GM19452 (cell line): ENCODE data around the gene SEMA4A.
"Not testable (repeated sequence)": the region's sequence is repeated elsewhere in the genome, so short reads cannot be mapped to it uniquely, and the experiment has no call there.

ENCODE experiments used
- ATAC-seq: cut with Tn5 transposase; IDR thresholded peaks from one replicate; pipeline ENCODE4 v1.9.1; 2021; ENCODE audit not compliant: unreplicated experiment

The SEMA4A gene

DNA sequence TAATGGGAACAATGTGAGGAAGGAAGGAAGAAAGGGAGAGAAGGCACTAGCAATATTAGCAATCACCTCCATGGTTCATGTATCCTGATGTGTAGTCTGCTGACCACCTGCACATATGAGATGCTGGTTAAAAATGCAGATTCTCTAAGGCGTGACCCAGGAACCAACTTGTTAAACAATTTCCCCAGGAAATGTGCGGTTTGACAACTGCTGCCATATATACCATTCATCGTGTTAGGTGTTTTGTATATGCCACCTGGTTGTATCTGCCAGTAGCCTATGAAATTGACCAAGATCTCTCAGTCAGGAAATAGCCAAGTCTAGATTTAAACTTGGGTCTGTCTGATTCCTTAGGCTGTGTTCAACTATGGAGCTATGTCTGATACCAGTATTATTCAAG, 4.1 kb downstream of the SEMA4A start:
- no peak for ATAC-seq

GRCh38 chr1:156157966-156158365, 4.6 kb downstream of the SEMA4A start:
- ATAC-seq, result no peak

DNA sequence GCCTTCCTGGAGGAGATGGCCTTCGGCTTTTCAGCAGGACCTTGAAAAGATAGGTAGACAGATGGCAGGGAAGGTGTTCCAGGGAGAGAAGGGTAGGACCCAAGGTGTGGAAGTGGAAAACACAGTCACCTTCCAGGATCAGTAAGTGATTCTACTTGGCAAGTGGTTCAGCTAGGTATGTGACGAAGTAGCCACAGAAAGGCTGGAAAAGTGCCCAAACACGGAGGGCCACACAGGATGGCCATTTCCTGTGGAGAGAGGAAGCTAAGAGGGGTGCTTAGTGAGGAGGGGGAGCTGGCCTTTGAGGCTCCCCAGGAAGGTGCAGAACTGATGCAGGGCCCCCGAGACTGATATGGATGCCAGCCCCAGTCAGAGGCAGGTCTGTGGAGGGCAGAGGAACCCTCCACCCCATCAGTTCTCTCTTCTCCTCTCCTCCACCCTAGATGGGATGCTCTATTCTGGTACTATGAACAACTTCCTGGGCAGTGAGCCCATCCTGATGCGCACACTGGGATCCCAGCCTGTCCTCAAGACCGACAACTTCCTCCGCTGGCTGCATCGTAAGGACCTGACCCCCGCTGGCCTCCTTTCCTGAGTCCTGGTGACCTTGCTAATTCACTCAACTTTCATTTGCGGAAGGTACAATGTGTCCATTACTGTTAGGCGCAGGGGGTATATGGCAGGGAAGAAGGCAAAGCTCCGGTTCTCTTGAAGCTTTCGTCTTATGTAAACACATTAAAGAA, 6.8 kb downstream of the SEMA4A start:
- no peak for ATAC-seq

- no peak for ATAC-seq
Measured at GRCh38 chr1:156160743-156161171, 7.4 kb downstream of the SEMA4A start.

GRCh38 chr1:156162430-156163037, 9.1 kb downstream of the SEMA4A start:
- no peak for ATAC-seq

GRCh38 chr1:156163712-156164111, 10.3 kb downstream of the SEMA4A start:
- ATAC-seq, result no peak

DNA sequence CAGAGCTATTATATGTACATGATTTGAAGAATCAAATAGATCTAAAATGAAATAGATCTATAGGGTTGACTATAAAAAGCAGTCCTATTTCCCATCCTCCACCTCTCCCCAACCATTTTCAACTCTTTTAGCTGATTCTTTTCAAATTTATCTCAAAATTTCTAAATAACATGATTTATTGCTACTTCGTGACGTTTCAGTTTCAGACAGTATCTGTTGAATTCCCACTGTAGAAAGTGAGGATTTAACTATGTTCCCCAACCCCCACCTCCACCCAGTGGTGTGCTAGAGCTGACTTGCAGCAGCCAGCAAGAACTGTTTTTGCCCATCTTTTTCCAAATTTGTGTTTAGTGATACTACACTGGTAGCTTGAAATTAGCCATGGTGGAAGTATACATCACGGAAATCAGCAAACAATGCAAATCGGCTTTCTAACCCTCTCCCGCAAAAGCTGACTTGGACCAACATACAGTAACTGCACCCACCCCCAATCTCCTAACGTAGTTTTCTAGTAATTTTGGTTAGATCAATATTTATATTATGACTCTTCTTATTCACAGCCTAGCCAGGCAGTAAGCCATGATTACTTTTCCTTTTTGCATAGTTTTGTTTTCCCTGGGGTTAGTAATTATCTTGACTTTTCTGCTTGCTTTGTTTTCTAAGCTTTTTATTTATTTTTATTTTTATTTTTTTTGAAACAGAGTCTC, 10.9 kb downstream of the SEMA4A start:
- ATAC-seq, result no peak

DNA sequence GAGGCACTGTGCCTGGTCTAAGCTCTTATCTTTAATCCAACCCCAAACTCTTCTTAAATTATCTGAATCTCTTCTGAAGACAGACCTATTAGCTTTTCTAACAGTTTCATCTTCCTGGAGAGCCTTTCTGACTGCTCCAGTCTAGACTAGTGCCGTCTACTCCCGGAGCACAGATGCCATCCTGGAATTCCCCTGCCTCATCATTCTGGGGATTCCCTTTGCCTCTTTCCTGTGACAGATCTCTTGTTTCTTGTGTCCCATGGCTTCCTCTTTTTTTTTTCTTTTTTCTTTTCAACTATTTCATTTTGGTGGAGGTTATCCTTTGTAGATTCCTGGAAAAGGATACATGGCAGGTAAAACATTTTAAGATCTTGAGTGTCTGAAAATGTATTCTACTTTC, 11.7 kb downstream of the SEMA4A start:
- no peak for ATAC-seq

GRCh38 chr1:156167536-156167935, 14.2 kb downstream of the SEMA4A start:
- ATAC-seq, result no peak

- ATAC-seq, result no peak
Measured at GRCh38 chr1:156172696-156173470, 19.5 kb downstream of the SEMA4A start.

DNA sequence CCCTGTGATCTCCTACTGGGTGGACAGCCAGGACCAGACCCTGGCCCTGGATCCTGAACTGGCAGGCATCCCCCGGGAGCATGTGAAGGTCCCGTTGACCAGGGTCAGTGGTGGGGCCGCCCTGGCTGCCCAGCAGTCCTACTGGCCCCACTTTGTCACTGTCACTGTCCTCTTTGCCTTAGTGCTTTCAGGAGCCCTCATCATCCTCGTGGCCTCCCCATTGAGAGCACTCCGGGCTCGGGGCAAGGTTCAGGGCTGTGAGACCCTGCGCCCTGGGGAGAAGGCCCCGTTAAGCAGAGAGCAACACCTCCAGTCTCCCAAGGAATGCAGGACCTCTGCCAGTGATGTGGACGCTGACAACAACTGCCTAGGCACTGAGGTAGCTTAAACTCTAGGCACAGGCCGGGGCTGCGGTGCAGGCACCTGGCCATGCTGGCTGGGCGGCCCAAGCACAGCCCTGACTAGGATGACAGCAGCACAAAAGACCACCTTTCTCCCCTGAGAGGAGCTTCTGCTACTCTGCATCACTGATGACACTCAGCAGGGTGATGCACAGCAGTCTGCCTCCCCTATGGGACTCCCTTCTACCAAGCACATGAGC, 23.3 kb downstream of the SEMA4A start:
- ATAC-seq, result no peak

- no peak for ATAC-seq
Measured at GRCh38 chr1:156177919-156178654, 24.7 kb downstream of the SEMA4A start.

GRCh38 chr1:156180471-156180870, 27.1 kb downstream of the SEMA4A start:
- ATAC-seq, result no peak

DNA sequence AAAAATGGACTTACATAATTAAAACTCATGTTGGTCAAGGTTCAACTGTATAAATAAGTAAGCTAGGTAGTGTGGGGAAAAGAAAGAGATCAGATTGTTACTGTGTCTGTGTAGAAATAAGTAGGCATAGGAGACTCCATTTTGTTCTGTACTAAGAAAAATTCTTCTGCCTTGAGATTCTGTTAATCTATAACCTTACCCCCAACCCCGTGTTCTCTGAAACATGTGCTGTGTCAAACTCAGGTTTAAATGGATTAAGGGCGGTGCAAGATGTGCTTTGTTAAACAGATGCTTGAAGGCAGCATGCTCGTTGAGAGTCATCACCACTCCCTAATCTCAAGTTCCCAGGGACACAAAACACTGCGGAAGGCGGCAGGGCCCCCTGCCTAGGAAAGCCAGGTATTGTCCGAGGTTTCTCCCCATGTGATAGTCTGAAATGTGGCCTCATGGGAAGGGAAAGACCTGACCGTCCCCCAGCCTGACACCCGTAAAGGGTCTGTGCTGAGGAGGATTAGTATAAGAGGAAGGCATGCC, 28.1 kb downstream of the SEMA4A start:
- not testable (repeated sequence) for ATAC-seq

- ATAC-seq, result not testable (repeated sequence)
Measured at GRCh38 chr1:156182010-156182779, 28.8 kb downstream of the SEMA4A start.

- ATAC-seq, result not testable (repeated sequence)
Measured at GRCh38 chr1:156186347-156187177, 33.2 kb downstream of the SEMA4A start.

GRCh38 chr1:156190265-156190664, 36.9 kb downstream of the SEMA4A start:
- ATAC-seq, result not testable (repeated sequence)

GRCh38 chr1:156191292-156191964, 38.0 kb downstream of the SEMA4A start:
- ATAC-seq, result no peak
